Measurements from ENCODE around the gene CTRB2. TPM values are rescaled to one million over a fixed set of nuclear protein-coding genes. Genes with fewer than 3 reads are reported as not detected.

The CTRB2 gene
- total and polyA plus RNA-seq, 2 of the 8 experiments (the other 6 are each of a cell fraction or from before 2014, with no cell fraction given): not detected

DNA sequence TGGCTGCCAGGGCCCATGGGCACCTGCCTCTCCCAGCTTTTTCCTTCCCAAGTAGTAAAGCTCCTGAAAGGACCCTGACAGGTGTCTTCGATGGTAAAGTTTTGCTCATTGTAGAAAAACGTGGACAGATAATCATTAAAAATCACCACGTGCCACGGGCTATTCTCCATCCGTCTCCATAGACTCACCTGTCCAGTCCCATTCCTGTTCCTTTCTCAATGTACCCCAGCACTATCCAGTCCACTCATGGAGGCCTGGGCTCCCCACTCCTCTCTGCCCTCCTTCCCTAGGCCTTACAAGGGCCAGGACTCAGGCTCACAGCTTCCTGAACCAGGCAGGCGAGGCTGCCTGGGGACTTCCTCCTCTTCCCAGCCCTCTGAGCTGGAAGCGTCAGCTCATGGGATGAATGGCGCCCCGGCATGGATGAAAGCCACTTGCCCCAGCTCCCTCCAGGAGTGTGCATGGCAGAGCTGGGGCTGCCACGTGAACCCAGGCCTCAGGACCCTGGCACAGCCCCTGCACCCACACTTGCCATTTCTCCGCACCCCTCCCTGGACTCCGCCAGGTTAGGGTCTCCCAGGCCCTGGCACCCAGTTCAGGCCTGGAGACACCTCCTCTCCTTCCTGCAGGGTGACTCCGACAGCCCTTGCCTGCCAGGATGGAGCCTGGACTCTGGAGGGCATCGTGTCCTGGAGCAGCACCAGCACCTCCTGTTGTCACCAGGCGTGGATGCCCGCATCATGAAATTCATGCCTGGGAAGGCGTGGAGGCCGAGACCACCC, 20.6 kb upstream of the CTRB2 start:
- Histone ChIP-seq H2BK120ac (replicated peaks; ENCODE audit: low read depth, low read length) (no peak overlapping the region), H2BK20ac (ENCODE audit: low read length) (no peak overlapping the region), H3K27ac (ENCODE audit: low read depth, low read length) (no peak overlapping the region), H3K4me3 (ENCODE audit: extremely low read depth in 1 of 4, insufficient read depth in 2 of 4, low read depth in 3 of 4, low read length in 4 of 4) (no peak overlapping the region), H3K23ac (ENCODE audit: insufficient read length) (no peak overlapping the region), H3K14ac (ENCODE audit: insufficient read length) (no peak overlapping the region), H4K91ac (replicated peaks; ENCODE audit: insufficient read length, low read length) (no peak overlapping the region), H2AFZ (ENCODE audit: low read length) (no peak overlapping the region), H3K23me2 (ENCODE audit: low read depth, low read length) (no peaks in the 10 kb centered on the region), H3K18ac (ENCODE audit: extremely low read depth, low read length) (no peak overlapping the region; the same call in 1 of the 2 replicates), H2BK15ac (ENCODE audit: low read length) (no peak overlapping the region), H3K4me1 (replicated peaks in 1 of 4; ENCODE audit: control insufficient read depth in 3 of 4, insufficient read depth in 4 of 4, low read length in 3 of 4) (peaks cover 0 to 4% (median 0%) of the 10 kb centered on the region in 4 experiments; a peak in 1 of 7 replicates), H4K20me1 (replicated peaks in 1 of 2; ENCODE audit: control insufficient read depth in 1 of 2, insufficient read depth in 2 of 2, low read length in 2 of 2) (peaks cover 3 to 11% of the 10 kb centered on the region in 2 experiments), H4K5ac (ENCODE audit: insufficient read length, low read depth, low read length) (no peak overlapping the region), H3K56ac (replicated peaks; ENCODE audit: insufficient read length, low read depth, low read length) (no peak overlapping the region), H4K8ac (ENCODE audit: extremely low read depth, insufficient read depth, low read length) (no peak overlapping the region; the same call in 1 of the 2 replicates), H3K36me3 (ENCODE audit: control insufficient read depth in 2 of 4, insufficient read depth in 4 of 4, low read length in 3 of 4) (peaks cover 4 to 19% (median 10%) of the 10 kb centered on the region in 4 experiments; a peak in 6 of 8 replicates), H3K79me1 (ENCODE audit: low read depth, low read length) (no peaks in the 10 kb centered on the region), H3K9me3 (ENCODE audit: insufficient read depth in 2 of 2, low read depth in 1 of 2, low read length in 1 of 2) (no peaks in the 10 kb centered on the region), H3K4ac (replicated peaks; ENCODE audit: insufficient read length, low read depth, low read length) (no peak overlapping the region), H3K4me2 (ENCODE audit: insufficient read depth in 1 of 2, low read depth in 2 of 2, low read length in 2 of 2) (no peak overlapping the region), H3K79me2 (ENCODE audit: control insufficient read depth in 1 of 2, insufficient read depth in 2 of 2, low read length in 2 of 2) (no peaks in the 10 kb centered on the region), H3K9ac (replicated peaks in 1 of 4; ENCODE audit: extremely low read depth in 1 of 4, low read depth in 3 of 4, low read length in 3 of 4) (no peak overlapping the region), H3K27me3 (replicated peaks in 1 of 4; ENCODE audit: control insufficient read depth in 3 of 4, extremely low read depth in 1 of 4, insufficient read depth in 3 of 4, low read length in 3 of 4) (no peaks in the 10 kb centered on the region), H2BK12ac (ENCODE audit: low read depth, low read length) (no peak overlapping the region), H2AK5ac (ENCODE audit: low read depth, low read length) (no peak overlapping the region), H2BK5ac (ENCODE audit: low read depth, low read length) (no peak overlapping the region)
- ChIA-PET POLR2A (ENCODE audit: partially characterized antibody) (interaction anchor here (0.7 to 22.7 kb wide), 14 partner anchors 9 to 206 kb away, joined by 3 to 375 read pairs (median 4); partner anchors contain the start of genes BCAR1 and CTRB2), CTCF (ENCODE audit: partially characterized antibody) (interaction anchor here (1.0 to 3.0 kb wide), 6 partner anchors 11 to 158 kb away, joined by 4 to 10 read pairs (median 6); partner anchors contain the start of gene CTRB2)
- TF ChIP-seq KDM1A (IDR thresholded peaks at IDR 0.05; ENCODE audit: borderline replicate concordance, low read length): no peak
- no peak for TF ChIP-seq TAF1 (IDR thresholded peaks at IDR 0.05; ENCODE audit: low read depth, low read length)
- TF ChIP-seq SP1 (IDR thresholded peaks at IDR 0.05; ENCODE audit: low read depth, low read length): no peak
- TF ChIP-seq SP2 (IDR thresholded peaks at IDR 0.05; ENCODE audit: low read length): no peak
- peak in 1 of 2 experiments; percentile 58; a peak in 1 of 3 replicates for TF ChIP-seq POLR2A (IDR thresholded peaks at IDR 0.05; ENCODE audit: control extremely low read depth in 1 of 2, low read depth in 2 of 2, low read length in 2 of 2)
- 89% methylated on average over 18 of the region's 18 CpGs; no CpG with 5 or more reads in 1 of the 2 experiments for WGBS, 2 experiments (ENCODE audit: extremely low coverage in 1 of 2, insufficient coverage in 1 of 2, insufficient read length in 1 of 2, insufficient replicate concordance in 2 of 2, low coverage in 1 of 2, low lambda C conversion rate in 2 of 2, missing lambda C conversion rate in 1 of 2)
- DNase-seq (ENCODE audit: low read depth in 1 of 2, low spot score in 2 of 2) (no peak), FAIRE-seq (no peak)
